ENCODE data around the gene DPP6. TPM values are rescaled to one million over a fixed set of nuclear protein-coding genes. Genes with fewer than 3 reads are reported as not detected.
"Not testable (repeated sequence)": the region's sequence is repeated elsewhere in the genome, so short reads cannot be mapped to it uniquely, and the experiment has no call there.

Gene DPP6
- total RNA-seq, 1 donor from 2014 or later = 2.2 TPM

DNA sequence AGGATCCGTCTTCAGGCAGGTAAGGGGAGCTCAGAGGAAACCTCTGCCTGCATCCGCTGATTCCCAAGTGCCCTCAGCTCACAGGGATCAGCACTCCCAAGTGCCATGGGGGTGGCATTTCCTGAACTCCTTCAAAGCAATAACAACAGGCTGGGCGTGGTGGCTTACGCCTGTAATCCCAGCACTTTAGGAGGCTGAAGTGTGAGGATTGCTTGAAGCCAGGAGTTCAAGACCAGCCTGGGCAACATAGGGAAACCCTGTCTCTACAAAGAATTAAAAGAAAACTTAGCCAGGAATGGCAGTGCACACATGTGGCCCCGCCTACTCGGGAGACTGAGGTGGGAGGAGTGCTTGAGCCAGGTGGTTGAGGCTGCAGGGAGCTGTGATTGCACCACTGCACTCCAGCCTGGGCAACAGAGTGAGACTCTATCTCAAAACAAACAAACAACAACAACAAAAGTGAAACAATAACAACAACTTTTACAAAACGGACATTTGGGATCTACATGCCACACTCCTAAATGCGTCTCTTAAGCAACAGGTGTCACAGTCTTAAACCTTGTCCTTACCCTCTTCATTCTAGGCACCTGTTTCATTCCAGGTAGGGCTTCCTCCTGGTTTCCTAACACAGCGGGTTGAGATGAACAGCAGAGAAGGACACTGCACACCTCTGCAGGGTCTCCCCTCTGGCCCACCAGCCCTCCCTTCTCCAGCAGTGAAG is 877.0 kb downstream of the DPP6 start:
- no peak overlapping the region for H3K4me3 Mint-ChIP-seq

GRCh38 chr7:154931906-154932305 is 879.7 kb downstream of the DPP6 start:
- H3K27me3 Mint-ChIP-seq (ENCODE audit: low read depth) = peaks cover 28% of the 10 kb centered on the region
- H3K4me3 Mint-ChIP-seq = no peak overlapping the region
- H3K4me1 Mint-ChIP-seq = no peaks in the 10 kb centered on the region
- peaks cover 12% of the 10 kb centered on the region for H3K36me3 Mint-ChIP-seq (ENCODE audit: low read depth)
- no peak for TF ChIP-seq CTCF (conservative IDR thresholded peaks at IDR 0.05)
- DNase-seq (ENCODE audit: low read depth, low spot score) = no peak
- H3K27ac Mint-ChIP-seq (ENCODE audit: unreplicated experiment) = no peak overlapping the region
- H3K9me3 Mint-ChIP-seq = peaks cover 22% of the 10 kb centered on the region

More for the DNA sequence above, 877.0 kb downstream of the DPP6 start:
- peaks cover 2% of the 10 kb centered on the region for H3K36me3 Mint-ChIP-seq (ENCODE audit: low read depth)
- H3K4me1 Mint-ChIP-seq = no peaks in the 10 kb centered on the region
- no peak overlapping the region for H3K27ac Mint-ChIP-seq (ENCODE audit: unreplicated experiment)
- DNase-seq (ENCODE audit: low read depth, low spot score) = no peak
- H3K9me3 Mint-ChIP-seq = peaks cover 6% of the 10 kb centered on the region
- TF ChIP-seq CTCF (conservative IDR thresholded peaks at IDR 0.05) = no peak
- H3K27me3 Mint-ChIP-seq (ENCODE audit: low read depth) = peaks cover 30% of the 10 kb centered on the region

- not testable (repeated sequence) for DNase-seq (ENCODE audit: low read depth, low spot score); H3K4me1 Mint-ChIP-seq; H3K27me3 Mint-ChIP-seq (ENCODE audit: low read depth); H3K4me3 Mint-ChIP-seq; H3K27ac Mint-ChIP-seq (ENCODE audit: unreplicated experiment)
- peaks cover 16% of the 10 kb centered on the region for H3K36me3 Mint-ChIP-seq (ENCODE audit: low read depth)
- peaks cover 25% of the 10 kb centered on the region for H3K9me3 Mint-ChIP-seq
Observed at GRCh38 chr7:154934353-154934952, 882.3 kb downstream of the DPP6 start.

GRCh38 chr7:154937837-154938236 is 885.6 kb downstream of the DPP6 start:
- no peak for TF ChIP-seq CTCF (conservative IDR thresholded peaks at IDR 0.05)
- peaks cover 35% of the 10 kb centered on the region for H3K9me3 Mint-ChIP-seq
- H3K36me3 Mint-ChIP-seq (ENCODE audit: low read depth) = peaks cover 37% of the 10 kb centered on the region
- no peak for DNase-seq (ENCODE audit: low read depth, low spot score)
- H3K27ac Mint-ChIP-seq (ENCODE audit: unreplicated experiment) = no peak overlapping the region
- no peaks in the 10 kb centered on the region for H3K4me1 Mint-ChIP-seq
- peaks cover 9% of the 10 kb centered on the region for H3K27me3 Mint-ChIP-seq (ENCODE audit: low read depth)
- H3K4me3 Mint-ChIP-seq = no peak overlapping the region

- no peak overlapping the region for H3K27ac Mint-ChIP-seq (ENCODE audit: unreplicated experiment)
- no peak overlapping the region for H3K4me3 Mint-ChIP-seq
- H3K27me3 Mint-ChIP-seq (ENCODE audit: low read depth) = no peaks in the 10 kb centered on the region
- H3K4me1 Mint-ChIP-seq = no peaks in the 10 kb centered on the region
- peaks cover 13% of the 10 kb centered on the region for H3K9me3 Mint-ChIP-seq
- TF ChIP-seq CTCF (conservative IDR thresholded peaks at IDR 0.05) = no peak
- DNase-seq (ENCODE audit: low read depth, low spot score) = no peak
- peaks cover 35% of the 10 kb centered on the region for H3K36me3 Mint-ChIP-seq (ENCODE audit: low read depth)
Observed at GRCh38 chr7:154942691-154943090, 890.5 kb downstream of the DPP6 start.
